Left lung (tissue), 10 donors: ENCODE data around the gene GRIK2. TPM values are rescaled to one million over a fixed set of nuclear protein-coding genes. Genes with fewer than 3 reads are reported as not detected.

ENCODE experiments used
- ATAC-seq: fragments of 200-7000 bp; cut with Tn5 transposase; one replicate; pipeline ENCODE4 v1.9.1; 2020; ENCODE audit warnings: moderate library complexity
- DNase-seq, 4 donors: peaks; one replicate each; pipeline ENCODE4 v3.0.0-alpha.2; 2013 to 2020
- H3K27ac ChIP-seq, 2 donors: fragments of 200-600 bp; sonication (generic) in 1 of 2; one replicate each; pipeline versions ENCODE4 v1.5.0 to v1.8.0; 2020 to 2021
- H3K27me3 ChIP-seq, 2 donors: fragments of 200-600 bp; sonication (generic) in 1 of 2; one replicate each; pipeline versions ENCODE4 v1.5.0 to v1.8.0; 2020 to 2021
- H3K36me3 ChIP-seq, 2 donors: fragments of 200-600 bp; sonication (generic) in 1 of 2; one replicate each; pipeline versions ENCODE4 v1.5.0 to v1.8.0; 2020 to 2021
- H3K4me1 ChIP-seq, 2 donors: fragments of 200-600 bp; one replicate each; pipeline ENCODE4 v1.8.0; 2021
- H3K4me3 ChIP-seq, 2 donors: fragments of 200-600 bp; sonication (generic) in 1 of 2; one replicate each; pipeline versions ENCODE4 v1.5.0 to v1.8.0; 2020 to 2021; ENCODE audit warnings: mild to moderate bottlenecking in 1 of 2
- H3K9me3 ChIP-seq, 2 donors: fragments of 200-600 bp; sonication (generic) in 1 of 2; one replicate each; pipeline versions ENCODE4 v1.5.0 to v1.8.0; 2020 to 2021
- intact Hi-C, 2 donors: fragments of 100-400 bp; cut with DNase I; formaldehyde crosslinking; loops; one replicate each; pipeline versions ENCODE4 v1.11.2 to v1.14.2; 2022
- polyA plus RNA-seq, 6 donors: library from polyadenylated mRNA; unstranded; fragments of 120-200 nt; gene quantifications; one replicate each; pipeline ENCODE4 v1.2.1, GENCODE V29; 2013; ENCODE audit not compliant: insufficient read length in 6 of 6
- total RNA-seq, 2 donors: library from RNA; stranded (reverse); fragmentation: NEBNext Ultra II Directional; extraction: Animal tissue kit (Norgen Biotek cat#: 25700); gene quantifications; one replicate each; pipeline ENCODE4 v1.2.1, GENCODE V29; 2021
- TF ChIP-seq, protein P1 (sequence below), 2 donors: fragments of 200-600 bp; sonication (generic) in 1 of 2; IDR thresholded peaks; one replicate each; pipeline versions ENCODE4 v1.5.0 to v1.8.0; 2021; ENCODE audit warnings: antibody characterized with exemption in 2 of 2
- donor health status: DM: no; HTN: yes; CAD: no.
- donor health status: DM: no; HTN: no; CAD: no.

Gene GRIK2
- total and polyA plus RNA-seq, 8 donors, result 0.24 to 0.98 (median 0.67) TPM

DNA sequence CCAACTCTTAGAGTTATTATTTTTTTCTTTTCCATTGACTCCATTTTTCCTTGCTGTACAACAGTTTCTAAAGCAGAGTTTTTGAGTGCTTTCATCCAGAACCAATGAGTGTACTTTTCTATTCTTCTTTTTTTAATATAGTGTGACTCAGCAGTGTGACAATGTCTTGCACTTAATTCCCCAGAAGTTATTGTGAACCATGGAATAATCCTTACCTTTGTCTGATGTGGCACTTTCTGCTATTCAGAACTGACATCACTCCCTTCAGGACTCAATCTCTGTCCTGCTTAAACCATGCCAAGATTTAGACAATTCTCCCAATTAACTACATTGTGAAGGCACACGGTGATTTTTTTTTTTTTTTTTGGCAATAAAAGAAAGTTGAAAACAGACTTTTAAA lies 41.5 kb downstream of the GRIK2 start:
- DNase-seq (no peak), ATAC-seq (no peak)
- intact Hi-C loops, result no loop called here
- Histone ChIP-seq H3K27ac (no peak overlapping the region), H3K36me3 (no peaks in the 10 kb centered on the region), H3K9me3 (no peaks in the 10 kb centered on the region), H3K4me3 (no peak overlapping the region), H3K27me3 (no peaks in the 10 kb centered on the region), H3K4me1 (no peaks in the 10 kb centered on the region)
- TF ChIP-seq, protein P1, sequence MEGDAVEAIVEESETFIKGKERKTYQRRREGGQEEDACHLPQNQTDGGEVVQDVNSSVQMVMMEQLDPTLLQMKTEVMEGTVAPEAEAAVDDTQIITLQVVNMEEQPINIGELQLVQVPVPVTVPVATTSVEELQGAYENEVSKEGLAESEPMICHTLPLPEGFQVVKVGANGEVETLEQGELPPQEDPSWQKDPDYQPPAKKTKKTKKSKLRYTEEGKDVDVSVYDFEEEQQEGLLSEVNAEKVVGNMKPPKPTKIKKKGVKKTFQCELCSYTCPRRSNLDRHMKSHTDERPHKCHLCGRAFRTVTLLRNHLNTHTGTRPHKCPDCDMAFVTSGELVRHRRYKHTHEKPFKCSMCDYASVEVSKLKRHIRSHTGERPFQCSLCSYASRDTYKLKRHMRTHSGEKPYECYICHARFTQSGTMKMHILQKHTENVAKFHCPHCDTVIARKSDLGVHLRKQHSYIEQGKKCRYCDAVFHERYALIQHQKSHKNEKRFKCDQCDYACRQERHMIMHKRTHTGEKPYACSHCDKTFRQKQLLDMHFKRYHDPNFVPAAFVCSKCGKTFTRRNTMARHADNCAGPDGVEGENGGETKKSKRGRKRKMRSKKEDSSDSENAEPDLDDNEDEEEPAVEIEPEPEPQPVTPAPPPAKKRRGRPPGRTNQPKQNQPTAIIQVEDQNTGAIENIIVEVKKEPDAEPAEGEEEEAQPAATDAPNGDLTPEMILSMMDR (IDR thresholded peaks at IDR 0.05), result no peak

DNA sequence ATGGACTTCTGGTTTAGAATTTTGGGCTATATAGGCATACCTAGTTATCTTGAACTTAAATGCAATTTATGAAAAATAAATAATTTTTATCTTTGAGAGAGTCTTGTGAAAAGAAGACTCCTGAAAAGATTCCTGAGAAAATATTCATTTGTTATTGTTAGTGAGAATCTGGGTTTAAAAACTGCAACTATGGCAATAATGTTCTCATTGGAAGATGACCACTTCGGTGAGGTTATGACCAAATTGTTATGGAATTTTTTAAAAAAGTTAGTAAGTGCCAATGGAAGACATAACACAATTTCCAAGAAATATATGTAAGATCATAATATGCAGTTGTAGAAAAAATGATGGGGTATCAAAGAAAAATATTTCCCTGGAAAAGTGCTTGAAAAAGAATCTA lies 46.3 kb downstream of the GRIK2 start:
- ATAC-seq, result no peak
- Histone ChIP-seq H3K36me3 (no peaks in the 10 kb centered on the region), H3K27ac (no peak overlapping the region), H3K27me3 (no peaks in the 10 kb centered on the region), H3K4me3 (no peak overlapping the region), H3K9me3 (no peaks in the 10 kb centered on the region), H3K4me1 (no peaks in the 10 kb centered on the region)
- TF ChIP-seq, protein P1 (IDR thresholded peaks at IDR 0.05), result no peak
- intact Hi-C loops, result no loop called here
- no peak for DNase-seq

DNA sequence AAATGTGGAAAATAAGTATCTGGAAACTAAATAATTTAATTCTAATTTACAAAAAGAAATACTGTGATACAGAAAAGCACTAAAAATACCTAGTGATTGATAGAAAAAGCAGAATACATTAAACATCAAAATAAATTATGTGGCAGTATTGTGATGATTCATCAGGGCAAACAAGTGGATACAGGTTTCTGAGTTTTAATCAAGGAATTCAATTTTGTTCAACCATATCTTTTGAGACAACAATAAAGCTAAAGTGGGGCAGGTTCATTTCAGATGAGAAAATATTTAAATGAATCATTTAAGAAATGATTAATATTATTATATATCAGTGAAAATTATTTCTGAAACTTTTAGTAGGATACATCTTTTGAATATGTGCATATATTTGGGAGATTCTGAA lies 49.8 kb downstream of the GRIK2 start:
- intact Hi-C loops, result no loop called here
- H3K9me3 ChIP-seq, result no peaks in the 10 kb centered on the region
- H3K27ac ChIP-seq, result no peak overlapping the region
- no peaks in the 10 kb centered on the region for H3K4me1 ChIP-seq
- H3K36me3 ChIP-seq, result no peaks in the 10 kb centered on the region
- no peak for DNase-seq
- no peaks in the 10 kb centered on the region for H3K27me3 ChIP-seq
- ATAC-seq, result no peak
- H3K4me3 ChIP-seq, result no peak overlapping the region
- TF ChIP-seq, protein P1 (IDR thresholded peaks at IDR 0.05), result no peak

DNA sequence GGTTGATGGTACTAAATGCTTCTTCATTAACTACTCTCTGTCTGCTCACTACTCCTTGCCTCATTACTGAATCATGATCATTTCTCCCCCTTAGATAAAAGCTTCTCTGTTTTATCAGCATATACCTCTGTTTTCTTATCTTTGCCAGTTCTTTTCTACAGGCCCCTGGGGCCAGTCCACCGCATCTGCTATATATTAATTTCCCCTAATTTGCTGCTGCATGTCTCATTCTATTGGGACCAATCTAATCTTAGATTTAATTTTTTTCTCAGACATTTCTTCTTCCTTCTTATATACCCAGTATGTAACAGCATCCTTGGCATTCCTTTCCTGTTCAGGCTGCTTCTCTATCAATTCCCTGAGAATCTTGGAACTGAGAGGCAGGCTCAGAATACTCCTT lies 51.2 kb downstream of the GRIK2 start:
- no peak for ATAC-seq
- DNase-seq, result no peak
- H3K4me3 ChIP-seq, result no peak overlapping the region
- TF ChIP-seq, protein P1 (IDR thresholded peaks at IDR 0.05), result no peak
- no peaks in the 10 kb centered on the region for H3K27me3 ChIP-seq
- no peaks in the 10 kb centered on the region for H3K4me1 ChIP-seq
- no peaks in the 10 kb centered on the region for H3K9me3 ChIP-seq
- H3K27ac ChIP-seq, result no peak overlapping the region
- intact Hi-C loops, result no loop called here
- H3K36me3 ChIP-seq, result no peaks in the 10 kb centered on the region

DNA sequence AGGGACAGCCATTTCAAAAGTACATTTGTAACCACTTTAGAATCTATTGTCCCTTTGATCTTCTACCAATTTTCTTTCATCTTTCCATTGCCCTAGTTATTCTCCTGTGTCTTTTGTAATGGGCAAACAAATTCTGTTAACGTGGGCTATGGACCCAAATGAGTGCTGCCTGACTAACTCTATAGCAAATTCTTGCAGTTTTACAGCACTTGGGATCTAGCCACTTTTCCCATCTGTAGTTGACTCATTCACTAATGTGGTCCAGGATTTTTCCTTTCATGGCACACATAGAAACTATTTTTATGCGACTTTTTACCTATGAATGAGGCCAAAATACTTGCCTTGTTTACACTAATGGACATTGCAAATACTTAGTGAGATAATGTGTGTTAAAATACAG lies 52.0 kb downstream of the GRIK2 start:
- Histone ChIP-seq H3K4me3 (no peak overlapping the region), H3K9me3 (no peaks in the 10 kb centered on the region), H3K27me3 (no peaks in the 10 kb centered on the region), H3K36me3 (no peaks in the 10 kb centered on the region), H3K4me1 (no peaks in the 10 kb centered on the region), H3K27ac (no peak overlapping the region)
- DNase-seq (no peak), ATAC-seq (no peak)
- TF ChIP-seq, protein P1 (IDR thresholded peaks at IDR 0.05), result no peak
- intact Hi-C loops, result no loop called here
